AML-193 (cell line): Measurements from ENCODE around the gene SMAD9.
"Not testable (repeated sequence)": the region's sequence is repeated elsewhere in the genome, so short reads cannot be mapped to it uniquely, and the experiment has no call there.

Source experiments
- DNase-seq, 2 experiments: peaks; one replicate each; lab custom pipeline; 2025; lab: John Stamatoyannopoulos, UW

Gene SMAD9

GRCh38 chr13:36912369-36912768 lies 7.7 kb downstream of the SMAD9 start:
- no peak for DNase-seq

DNA sequence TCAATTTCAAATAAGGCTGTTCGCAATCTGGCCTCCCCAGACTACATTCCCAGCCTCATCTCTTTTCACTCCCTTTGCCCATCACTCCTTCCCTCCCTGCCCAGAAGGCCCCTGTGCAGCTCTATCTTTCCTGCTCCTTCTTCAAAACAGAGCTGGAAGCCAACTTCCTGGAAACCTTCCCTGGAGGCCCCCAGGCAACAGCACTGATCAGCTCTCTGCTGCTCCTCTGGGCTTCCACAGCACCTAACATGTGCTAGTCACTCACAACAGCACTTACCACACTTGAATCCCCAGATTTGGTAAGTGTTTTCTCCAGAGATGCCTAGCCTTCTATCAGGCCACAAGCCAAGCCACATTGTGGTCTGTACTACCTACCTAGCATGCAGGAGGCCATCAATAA lies 9.5 kb downstream of the SMAD9 start:
- DNase-seq: no peak

GRCh38 chr13:36907821-36908220 lies 12.2 kb downstream of the SMAD9 start:
- DNase-seq: no peak

- no peak for DNase-seq
Measured at GRCh38 chr13:36907266-36907665, 12.8 kb downstream of the SMAD9 start.

DNA sequence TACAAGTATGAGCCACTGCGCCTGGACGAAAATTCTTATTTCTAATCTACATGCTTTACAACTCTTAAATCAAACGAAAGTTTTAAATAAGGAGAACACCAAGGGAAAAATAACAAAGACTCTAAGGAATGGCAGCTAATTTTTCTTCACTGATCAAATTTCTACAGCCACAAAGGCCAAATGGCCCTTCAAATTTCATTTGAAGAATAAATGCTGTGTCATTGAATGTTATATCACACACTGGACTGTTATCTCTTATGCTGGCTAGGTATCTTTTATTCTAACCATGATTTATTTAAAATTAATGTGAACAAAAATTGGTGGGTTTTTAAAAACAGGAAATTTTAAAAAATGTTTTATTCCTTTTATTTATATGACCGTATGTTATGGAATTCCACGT lies 14.1 kb downstream of the SMAD9 start:
- no peak for DNase-seq

DNA sequence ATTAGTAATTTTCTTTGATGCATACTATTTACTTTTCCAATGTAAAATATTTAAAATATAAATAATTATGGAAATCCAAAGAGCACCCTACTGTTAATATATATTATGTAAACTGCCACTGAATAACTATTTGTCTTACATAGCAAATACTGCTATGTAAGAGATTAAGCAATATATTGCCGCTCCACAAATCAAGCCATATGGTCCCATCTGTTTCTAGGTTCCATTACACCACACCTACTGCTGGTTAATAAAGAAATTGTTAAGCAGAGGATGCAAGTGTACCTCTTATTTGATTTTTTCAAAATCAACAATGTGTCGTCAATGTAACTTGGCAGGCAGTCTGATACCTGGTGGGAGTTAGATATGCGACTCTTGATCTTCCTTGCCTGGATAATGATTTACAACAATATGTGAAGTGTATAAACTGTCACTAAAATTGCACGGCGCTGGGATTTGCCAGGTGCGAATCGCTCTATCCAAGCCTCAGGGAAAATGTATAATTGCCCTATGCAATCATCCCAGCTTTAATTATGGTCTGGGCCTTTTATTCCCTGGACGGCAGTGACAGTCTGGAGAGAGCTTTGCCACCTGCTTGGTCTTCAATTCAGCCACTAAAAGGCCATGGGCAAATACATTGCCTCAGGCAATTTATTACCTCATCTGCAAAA lies 16.0 kb downstream of the SMAD9 start:
- no peak for DNase-seq

- no peak for DNase-seq
Measured at GRCh38 chr13:36897054-36897616, 22.9 kb downstream of the SMAD9 start.

DNA sequence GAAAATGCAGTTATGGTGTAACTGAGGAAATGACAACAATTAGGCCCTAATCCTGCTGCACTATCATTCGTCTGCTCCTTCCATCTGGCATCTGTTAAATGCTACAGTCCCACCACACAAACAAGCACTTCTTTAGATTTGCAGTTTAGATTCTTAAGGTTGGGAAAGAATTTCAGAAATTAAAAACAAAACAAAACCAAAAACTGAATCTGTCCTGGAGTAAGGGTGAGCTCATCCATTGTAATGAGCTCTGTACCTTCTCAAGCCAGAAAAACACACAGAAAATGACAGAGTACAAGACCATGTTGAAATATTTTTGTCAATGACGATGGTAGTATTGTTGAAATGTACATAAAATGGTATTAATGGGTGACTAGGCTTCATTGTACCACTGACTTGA lies 28.3 kb downstream of the SMAD9 start:
- no peak for DNase-seq

DNA sequence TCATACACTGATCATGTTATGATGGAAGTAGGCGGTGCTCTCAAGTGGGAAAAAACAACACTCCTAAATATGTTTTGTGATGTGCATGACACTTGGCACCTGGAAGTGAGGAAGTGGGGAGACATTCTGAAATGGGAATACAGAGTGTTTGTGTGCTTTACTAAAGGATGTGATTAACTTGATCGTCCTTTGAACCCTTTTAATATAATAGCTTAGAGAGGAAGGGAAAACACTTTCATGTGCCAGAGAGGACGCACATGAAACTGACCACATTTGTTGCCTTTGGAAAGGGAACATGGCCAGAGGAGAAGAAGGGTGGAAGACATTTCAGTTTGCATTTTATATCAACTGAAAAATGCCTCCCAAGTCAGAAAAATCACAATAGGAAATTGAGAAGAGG lies 31.4 kb downstream of the SMAD9 start:
- no peak for DNase-seq

DNA sequence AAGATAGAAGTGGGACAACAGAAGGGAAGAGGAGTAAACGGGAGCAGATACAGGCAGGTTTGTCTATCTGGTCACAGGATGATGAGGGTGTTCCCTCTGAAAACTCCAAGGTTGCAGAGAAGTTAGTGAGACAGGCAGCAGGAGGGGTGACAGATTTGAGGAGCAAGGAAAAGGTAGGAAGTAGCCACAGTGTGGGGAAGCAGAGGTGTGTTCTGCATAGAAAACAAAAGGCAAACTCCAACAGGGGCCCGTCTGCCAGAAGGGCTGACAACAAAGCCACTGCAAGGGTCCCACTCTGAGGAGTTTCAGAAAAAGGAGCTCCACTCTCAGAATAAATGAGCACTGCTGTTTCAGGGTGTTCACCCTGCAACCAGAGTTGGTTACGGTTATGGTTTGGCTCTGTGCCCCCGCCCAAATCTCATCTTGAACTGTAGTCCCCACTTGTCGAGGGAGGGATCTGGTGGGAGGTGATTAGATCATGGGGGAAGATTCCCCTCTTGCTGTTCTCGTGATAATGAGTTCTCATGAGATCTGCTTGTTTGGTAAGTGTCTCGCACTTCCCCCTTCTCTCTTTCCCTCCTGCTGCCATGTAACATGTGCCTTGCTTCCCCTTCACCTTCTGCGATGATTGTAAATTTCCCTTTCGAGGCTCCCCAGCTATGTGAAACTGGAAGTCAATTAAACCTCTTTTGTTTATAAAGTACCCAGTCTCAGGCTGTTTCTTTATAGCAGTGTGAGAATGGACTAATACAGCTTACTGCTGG lies 32.1 kb downstream of the SMAD9 start:
- no peak for DNase-seq

- no peak for DNase-seq
Measured at GRCh38 chr13:36885901-36886300, 34.1 kb downstream of the SMAD9 start.

DNA sequence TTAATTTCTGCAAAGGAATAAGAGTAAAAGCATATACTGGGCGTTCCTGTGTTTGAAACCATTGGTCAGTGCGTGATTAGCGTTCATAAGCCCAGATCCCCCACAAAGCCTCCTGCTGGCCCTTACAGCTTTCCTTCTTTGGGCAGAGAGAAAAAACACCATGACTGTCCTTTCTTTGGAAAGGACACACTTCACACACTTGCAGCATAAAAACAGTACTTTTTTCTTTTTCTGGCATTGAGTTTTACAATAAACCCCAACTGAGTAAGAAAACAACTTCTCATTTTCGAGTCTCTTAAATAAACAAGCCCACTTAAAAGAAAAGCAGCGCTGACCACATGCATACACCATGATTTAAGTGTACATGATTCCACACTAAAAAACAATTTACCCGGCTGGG lies 35.8 kb downstream of the SMAD9 start:
- no peak for DNase-seq

DNA sequence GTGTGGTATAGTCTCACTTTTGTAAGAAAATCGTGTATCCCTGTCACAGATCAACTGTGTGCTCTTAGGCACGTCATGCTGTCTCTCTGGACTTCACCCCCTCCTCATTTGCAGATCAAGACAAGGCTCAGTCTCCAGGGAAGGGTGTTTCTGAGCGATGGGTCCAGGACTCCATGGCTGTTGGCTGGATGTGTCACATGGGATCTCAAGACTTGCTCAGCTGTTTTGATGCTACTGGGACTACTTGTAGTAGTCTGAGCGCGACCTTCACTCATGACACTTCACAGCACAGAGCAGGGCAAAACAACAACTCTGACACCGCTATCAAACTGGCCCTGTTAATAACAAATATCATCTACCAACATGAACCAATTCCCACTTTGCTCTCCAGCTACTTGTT lies 36.2 kb downstream of the SMAD9 start:
- no peak for DNase-seq

- DNase-seq: not testable (repeated sequence)
Measured at GRCh38 chr13:36883392-36883791, 36.6 kb downstream of the SMAD9 start.

GRCh38 chr13:36882829-36883390 lies 37.1 kb downstream of the SMAD9 start:
- no peak for DNase-seq

GRCh38 chr13:36880961-36881360 lies 39.1 kb downstream of the SMAD9 start:
- DNase-seq: no peak

GRCh38 chr13:36879218-36879938 lies 40.7 kb downstream of the SMAD9 start:
- no peak for DNase-seq

- DNase-seq: no peak
Measured at GRCh38 chr13:36875961-36876360, 44.1 kb downstream of the SMAD9 start.

DNA sequence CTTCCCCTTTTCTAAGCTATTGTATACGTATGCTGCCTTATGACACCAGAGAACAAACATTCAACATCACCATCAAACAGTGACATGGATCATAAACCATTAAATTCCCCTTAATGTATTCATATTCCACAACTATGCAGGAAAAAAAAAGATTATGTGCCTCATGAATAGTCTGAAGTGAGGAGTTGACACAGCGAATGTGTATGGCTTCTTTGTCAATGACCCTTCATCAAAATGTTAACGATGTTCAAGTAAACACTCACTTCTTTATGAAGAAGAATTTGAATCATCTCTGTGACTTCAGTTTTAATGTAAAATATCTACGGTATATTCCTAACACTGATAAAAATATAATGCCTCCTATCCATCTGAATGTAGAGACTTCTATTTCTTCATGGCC lies 44.6 kb downstream of the SMAD9 start:
- no peak for DNase-seq

- DNase-seq: no peak
Measured at GRCh38 chr13:36872621-36873020, 47.4 kb downstream of the SMAD9 start.

DNA sequence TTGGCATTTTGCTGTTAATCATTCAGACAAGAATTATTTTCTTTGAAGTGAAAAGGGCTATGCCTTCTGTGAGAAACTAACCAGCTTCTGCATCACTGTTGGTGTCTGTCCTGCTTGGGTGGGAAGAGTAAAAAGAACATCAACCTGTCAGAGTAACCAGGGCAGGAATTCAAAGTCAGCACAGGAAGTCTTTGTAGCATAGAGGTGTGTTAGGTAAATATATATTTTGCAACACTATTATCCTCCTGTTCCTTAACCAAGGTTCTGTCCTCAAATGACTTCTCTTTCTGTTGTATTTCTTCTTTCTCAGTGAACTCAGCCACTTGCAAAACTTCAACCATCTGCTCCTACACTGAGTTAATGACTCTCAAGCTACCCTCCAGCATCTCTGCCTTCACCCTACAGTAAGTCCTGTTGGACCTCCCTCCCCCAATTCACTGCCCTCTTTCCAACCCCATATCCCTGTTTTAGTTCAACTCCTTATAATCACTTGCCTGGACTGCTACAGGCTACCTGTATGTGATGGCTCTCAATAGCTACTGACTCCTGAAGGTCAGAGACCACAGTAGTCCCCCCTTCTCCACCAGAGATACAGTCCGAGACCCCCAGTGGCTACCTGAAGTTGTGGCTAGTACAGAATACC lies 49.9 kb downstream of the SMAD9 start:
- DNase-seq: peak in 1 of 2 experiments; percentile 39

DNA sequence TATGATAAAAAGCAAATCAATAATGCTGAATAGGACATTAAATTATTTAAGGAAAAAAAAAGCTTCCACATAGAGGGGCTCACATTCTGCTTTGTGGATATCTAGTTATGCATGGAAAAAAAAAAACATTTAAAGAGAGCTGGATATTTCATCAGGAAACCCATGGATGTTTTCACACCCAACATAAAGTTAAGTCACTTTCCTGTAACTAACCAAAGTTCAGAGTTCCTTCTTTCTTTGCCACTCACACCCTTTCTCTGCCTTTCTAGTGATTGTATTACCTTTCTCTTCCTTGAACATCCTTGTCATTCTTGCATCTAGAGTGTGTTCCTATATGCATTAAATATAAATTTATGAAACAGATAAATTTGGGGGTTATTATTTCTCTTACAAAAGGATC lies 53.8 kb downstream of the SMAD9 start:
- DNase-seq: no peak
